ENCODE results near the gene CHD2.
A peak's percentile ranks its signal among the peaks of the same experiment; 100 is the strongest.
"Not testable (repeated sequence)": the region's sequence is repeated elsewhere in the genome, so short reads cannot be mapped to it uniquely, and the experiment has no call there.

The CHD2 gene

DNA sequence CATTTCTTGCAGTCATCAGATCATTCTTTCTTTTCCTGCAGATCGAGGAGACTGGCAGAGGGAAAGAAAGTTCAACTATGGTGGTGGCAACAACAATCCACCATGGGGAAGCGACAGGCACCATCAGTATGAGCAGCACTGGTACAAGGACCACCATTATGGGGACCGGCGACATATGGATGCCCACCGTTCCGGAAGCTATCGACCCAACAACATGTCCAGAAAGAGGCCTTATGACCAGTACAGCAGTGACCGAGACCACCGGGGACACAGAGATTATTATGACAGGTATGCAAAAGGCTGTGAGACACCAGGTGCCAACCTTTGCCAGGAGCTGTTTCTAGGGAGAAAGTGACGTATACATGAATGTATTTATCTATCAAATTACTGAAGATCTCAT lies 119.8 kb downstream of the CHD2 start:
- DNase-seq (ENCODE audit: low spot score), result no peak

DNA sequence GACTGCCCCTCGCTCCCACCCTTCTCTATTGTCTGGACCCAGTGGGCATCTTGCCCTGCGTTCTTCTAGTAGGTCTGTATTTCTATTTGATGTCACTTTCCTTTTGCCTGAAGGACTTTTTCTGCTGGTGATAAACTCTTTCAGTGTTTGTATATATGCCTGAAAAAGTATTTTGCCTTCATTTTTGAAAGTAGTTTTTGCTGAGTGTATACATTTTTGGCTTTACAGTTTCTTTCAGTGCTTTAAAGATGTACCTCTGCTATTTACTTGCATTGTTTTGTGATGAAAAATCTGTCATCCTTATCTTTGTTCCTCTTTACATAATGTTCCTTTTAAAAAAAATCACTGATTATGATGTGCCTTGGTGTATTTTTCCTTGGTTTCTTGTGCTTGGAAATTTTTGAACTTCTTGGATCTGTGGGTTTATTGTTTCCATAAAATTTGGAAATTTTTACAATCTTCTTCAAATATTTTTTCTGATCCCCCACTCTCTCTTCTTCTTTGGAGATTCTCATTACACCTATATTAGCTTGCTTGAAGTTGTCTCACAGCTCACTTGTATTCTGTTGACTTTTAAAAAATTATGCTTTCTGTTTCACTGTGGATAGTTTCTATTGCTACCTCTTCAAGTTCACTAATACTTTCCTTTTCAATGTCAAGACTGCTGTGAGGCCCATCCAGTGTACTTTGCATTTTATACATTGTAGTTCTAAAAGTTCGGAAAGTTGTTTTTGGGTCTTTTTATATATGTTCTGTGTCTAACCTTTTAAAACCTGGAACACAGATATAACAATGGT lies 121.0 kb downstream of the CHD2 start:
- no peak for DNase-seq (ENCODE audit: low spot score)

GRCh38 chr15:93024293-93024692 lies 124.2 kb downstream of the CHD2 start:
- no peak for DNase-seq (ENCODE audit: low spot score)

GRCh38 chr15:93024716-93025624 lies 124.8 kb downstream of the CHD2 start:
- no peak for DNase-seq (ENCODE audit: low spot score)

DNA sequence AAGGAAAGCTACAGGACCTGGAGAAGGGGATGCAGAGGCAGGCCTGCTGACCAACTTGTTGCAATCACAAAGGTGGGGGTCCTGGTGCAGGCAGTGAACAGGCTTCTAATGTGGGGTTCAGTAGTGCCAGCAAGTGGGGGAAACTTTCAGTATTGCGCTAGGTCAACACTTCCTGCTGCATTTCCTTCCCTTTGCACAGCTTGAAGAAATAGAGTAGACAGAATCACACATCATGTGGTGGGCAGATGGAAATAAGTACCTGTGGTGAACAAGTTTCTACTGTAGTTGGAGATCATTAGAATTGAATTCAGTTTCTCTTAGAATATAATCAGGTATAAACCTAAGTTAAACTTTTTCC lies 125.5 kb downstream of the CHD2 start:
- no peak for DNase-seq (ENCODE audit: low spot score)

DNA sequence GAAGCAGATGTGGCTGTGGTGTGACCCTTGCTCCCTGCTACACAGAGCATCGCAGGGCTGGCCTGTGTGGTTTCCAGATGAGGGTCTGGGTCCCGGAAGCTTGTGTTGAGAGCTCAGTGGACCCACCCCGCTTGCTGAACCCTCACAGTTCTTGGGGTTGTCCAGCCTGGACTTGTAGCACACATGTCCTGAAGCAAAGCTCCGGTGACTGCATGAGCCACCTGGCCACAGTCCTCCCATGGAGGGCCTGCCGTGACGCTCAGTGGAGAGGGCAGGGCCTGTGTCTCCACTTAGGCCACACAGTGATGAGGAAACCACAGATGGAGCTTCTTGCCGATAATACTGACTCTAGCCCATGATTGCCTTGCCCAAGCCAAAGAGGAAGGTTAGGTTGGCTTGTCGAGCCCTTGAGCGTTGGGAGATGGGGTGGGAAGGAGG lies 126.3 kb downstream of the CHD2 start:
- no peak for DNase-seq (ENCODE audit: low spot score)

GRCh38 chr15:93027413-93027812 lies 127.3 kb downstream of the CHD2 start:
- peak; percentile 7 for DNase-seq (ENCODE audit: low spot score)

- DNase-seq (ENCODE audit: low spot score), result peak; percentile 16
Measured at GRCh38 chr15:93028111-93028631, 128.0 kb downstream of the CHD2 start.

DNA sequence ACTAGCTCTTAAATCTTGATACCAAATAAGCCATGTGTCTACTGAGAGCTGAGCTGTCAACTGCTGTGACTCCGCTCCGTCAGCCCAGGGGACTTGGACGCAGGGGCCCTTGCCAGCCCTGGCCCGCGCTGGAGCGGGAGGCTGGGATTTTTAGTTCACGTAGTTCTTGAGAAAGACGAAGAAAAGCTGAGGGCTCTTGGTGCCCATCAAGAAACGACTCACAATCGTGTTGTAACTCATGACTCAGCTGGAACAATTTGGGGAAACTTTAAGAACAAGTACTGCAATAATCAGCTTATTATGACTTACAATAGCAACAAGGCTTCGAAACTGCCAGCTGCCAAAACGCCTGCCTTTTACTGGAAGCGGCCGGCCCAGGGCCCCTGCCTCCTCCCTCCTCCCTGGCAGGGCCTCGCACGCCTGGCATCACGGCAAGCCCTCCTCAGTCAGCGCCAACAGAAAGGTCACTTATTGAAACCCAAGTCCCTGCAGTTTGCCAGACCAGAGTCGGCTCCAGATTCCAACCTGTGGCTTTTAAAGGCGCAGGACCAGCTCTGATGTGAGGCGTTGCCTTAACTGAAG lies 128.6 kb downstream of the CHD2 start:
- no peak for DNase-seq (ENCODE audit: low spot score)

- peak; percentile 6 for DNase-seq (ENCODE audit: low spot score)
Measured at GRCh38 chr15:93029214-93029835, 129.2 kb downstream of the CHD2 start.

- DNase-seq (ENCODE audit: low spot score), result peak; percentile 25
Measured at GRCh38 chr15:93029836-93030429, 129.8 kb downstream of the CHD2 start.

DNA sequence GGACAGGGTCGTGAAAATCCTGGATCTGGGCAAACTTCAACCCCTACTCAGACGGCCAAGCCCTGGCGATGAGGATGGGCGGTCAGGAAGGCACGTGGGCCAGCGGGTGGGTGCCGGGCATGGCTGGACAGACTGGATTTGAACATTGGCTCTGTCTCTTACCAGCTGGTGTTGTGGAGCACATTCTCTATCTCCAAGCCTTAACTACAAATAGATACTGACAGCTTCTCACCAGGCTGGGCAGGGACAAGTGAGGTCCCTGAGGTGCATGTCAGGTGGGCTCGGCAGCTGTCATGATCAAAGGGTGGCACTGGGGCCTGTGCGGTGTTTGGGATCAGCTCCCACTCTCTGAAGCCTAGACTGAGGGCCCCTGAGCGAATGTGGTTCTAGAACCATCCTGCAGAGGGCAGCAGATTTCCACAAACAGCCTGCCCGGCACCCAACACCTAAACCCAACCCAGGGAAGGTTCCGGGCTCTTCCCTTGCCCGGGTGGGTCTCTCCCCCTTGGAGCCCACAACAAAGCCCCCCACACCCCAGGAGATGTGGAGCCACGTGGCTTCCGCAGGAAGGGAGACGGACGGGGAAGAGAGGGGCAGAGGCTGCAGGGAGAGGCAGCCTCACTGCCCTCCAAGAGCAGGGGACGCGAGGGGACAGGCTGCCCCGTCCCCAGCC lies 130.4 kb downstream of the CHD2 start:
- peak; percentile 95 for DNase-seq (ENCODE audit: low spot score)

DNA sequence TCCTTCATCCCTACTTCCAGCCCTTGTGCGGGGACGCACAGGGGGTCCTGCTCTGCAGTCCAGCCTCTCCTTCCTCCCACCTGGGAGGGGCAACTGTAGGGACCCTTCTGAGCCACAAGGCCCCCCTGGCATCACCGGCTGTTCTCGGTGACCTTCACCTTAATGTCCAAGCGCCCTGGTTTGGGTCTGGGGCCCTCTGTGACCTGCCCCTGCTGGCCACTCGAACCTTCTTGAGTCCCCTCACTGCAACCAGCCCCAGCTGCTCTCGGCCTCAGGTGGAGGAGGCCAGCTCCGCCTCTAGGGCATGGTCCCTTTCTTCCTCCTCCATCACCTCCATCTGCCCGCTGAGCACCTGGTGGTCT lies 131.0 kb downstream of the CHD2 start:
- no peak for DNase-seq (ENCODE audit: low spot score)

- not testable (repeated sequence) for DNase-seq (ENCODE audit: low spot score)
Measured at GRCh38 chr15:93031557-93032384, 131.6 kb downstream of the CHD2 start.

GRCh38 chr15:93032515-93033206 lies 132.5 kb downstream of the CHD2 start:
- DNase-seq (ENCODE audit: low spot score), result peak; percentile 12

- peak; percentile 13 for DNase-seq (ENCODE audit: low spot score)
Measured at GRCh38 chr15:93033434-93034045, 133.4 kb downstream of the CHD2 start.

DNA sequence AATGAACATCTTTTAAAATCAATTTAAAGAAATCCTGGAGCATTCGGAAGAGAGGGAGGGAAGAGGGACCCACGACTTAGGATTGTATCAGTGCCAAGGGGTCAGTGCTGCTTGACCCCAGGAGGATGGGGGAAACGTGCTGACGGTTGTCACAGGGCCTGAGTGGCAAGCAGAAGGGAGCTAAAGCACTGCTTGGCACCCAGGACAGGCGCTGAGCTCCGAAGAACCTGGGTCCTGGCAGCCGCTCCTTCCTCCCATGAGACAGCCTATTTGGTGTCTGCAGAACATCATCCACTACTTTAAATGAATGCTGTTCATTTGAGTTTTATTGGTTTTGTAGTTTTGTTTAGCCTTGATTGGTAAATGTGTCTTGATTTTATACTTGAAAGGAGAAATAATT lies 134.4 kb downstream of the CHD2 start:
- peak; percentile 8 for DNase-seq (ENCODE audit: low spot score)

DNA sequence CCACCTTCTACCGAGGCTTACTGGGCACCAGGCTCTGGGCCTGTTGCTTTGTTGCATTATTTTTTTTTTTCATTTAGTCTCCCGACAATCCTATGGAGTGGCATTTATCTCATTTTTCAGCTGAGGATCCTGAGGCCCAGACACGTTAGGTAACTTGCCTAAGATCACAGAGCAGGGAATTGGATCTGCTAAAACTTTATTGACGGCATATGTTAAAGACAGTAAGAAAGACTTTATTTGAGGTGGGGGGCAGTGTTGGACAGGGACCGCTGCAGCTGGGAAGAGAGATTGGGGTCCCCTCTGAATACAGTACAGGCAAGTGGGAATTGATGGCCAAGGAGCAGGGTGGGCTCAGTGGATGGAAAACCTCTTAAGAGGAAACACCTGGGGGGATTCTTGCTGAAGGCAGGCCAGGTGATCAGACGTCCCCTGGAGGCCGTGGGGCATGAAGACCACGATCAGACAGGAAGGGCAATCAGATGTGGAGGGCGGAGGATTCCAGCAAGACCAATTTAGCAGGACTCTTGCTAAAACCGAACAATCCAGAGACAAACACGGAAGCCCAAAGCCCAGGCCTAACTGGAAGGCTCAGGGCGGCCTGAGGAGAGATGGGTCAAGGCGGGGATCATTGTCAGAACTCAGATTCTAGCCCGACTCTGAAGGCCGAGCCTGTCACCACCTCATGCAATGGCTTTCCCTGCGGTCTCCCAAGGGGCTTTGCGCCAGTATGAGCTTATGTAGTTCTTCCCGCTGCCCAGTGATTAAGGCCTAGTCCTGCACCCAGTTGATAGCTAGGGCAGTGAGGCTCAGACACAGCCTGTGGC lies 135.2 kb downstream of the CHD2 start:
- peak; percentile 4 for DNase-seq (ENCODE audit: low spot score)

All from HuH-7.5 (cell line).